ENCODE measurements around the gene IFI44. TPM values are rescaled to one million over a fixed set of nuclear protein-coding genes. Genes with fewer than 3 reads are reported as not detected.

Gene IFI44
- total and polyA plus RNA-seq, 9 of the 15 experiments (the other 6 are each of a cell fraction or from before 2014, with no cell fraction given): 0.11 TPM; not detected in 8

Other genes starting within 250 kb of the IFI44 start
- not detected in 2 replicates for gene PTGFR, start 158.9 kb upstream of the IFI44 start, total RNA-seq (2014; rRNA removed)
- not detected in 2 replicates for gene PTGFR, start 158.9 kb upstream of the IFI44 start, total RNA-seq (2014; rRNA removed; fragmentation: Illumina TruSeq; extraction: Trizol)
- not detected in 2 replicates for gene PTGFR, start 158.9 kb upstream of the IFI44 start, total RNA-seq (2015; rRNA removed; fragmentation: Illumina TruSeq; extraction: Trizol)
- gene PTGFR, start 158.9 kb upstream of the IFI44 start, total RNA-seq (2021): 0.04 TPM in 1 of 2 replicates, not detected in the other
- gene PTGFR, start 158.9 kb upstream of the IFI44 start, polyA plus RNA-seq (2011; rRNA removed): not detected in 2 replicates
- gene PTGFR, start 158.9 kb upstream of the IFI44 start, polyA plus RNA-seq (2014; fragmentation: Illumina TruSeq; extraction: Trizol): not detected in 2 replicates
- gene PTGFR, start 158.9 kb upstream of the IFI44 start, polyA plus RNA-seq (2014; fragmentation: Nextera tagmentation; extraction: Ambion mirVana): not detected
- not detected in 2 replicates for gene PTGFR, start 158.9 kb upstream of the IFI44 start, polyA plus RNA-seq (2014; rRNA removed)
- not detected in 2 replicates for gene IFI44L, start 29.4 kb upstream of the IFI44 start, total RNA-seq (2014; rRNA removed)
- gene IFI44L, start 29.4 kb upstream of the IFI44 start, total RNA-seq (2014; rRNA removed; fragmentation: Illumina TruSeq; extraction: Trizol): not detected in 2 replicates
- not detected in 2 replicates for gene IFI44L, start 29.4 kb upstream of the IFI44 start, total RNA-seq (2015; rRNA removed; fragmentation: Illumina TruSeq; extraction: Trizol)
- 0.18 and 0.22 TPM in 2 replicates for gene IFI44L, start 29.4 kb upstream of the IFI44 start, total RNA-seq (2021)
- not detected in 2 replicates for gene IFI44L, start 29.4 kb upstream of the IFI44 start, polyA plus RNA-seq (2011; rRNA removed)
- 0.07 TPM in 1 of 2 replicates, not detected in the other for gene IFI44L, start 29.4 kb upstream of the IFI44 start, polyA plus RNA-seq (2014; fragmentation: Illumina TruSeq; extraction: Trizol)
- under 1 TPM in 1 of 2 experiments, not detected in 1; 0.04 TPM for gene IFI44L, start 29.4 kb upstream of the IFI44 start, polyA plus RNA-seq (2014; fragmentation: Nextera tagmentation; extraction: Ambion mirVana)
- not detected in 2 replicates for gene IFI44L, start 29.4 kb upstream of the IFI44 start, polyA plus RNA-seq (2014; rRNA removed)

Data from K562 (cell line).